Stomach smooth muscle (tissue), 2 donors: ENCODE results near the gene HADHA.
"Not testable (repeated sequence)": the region's sequence is repeated elsewhere in the genome, so short reads cannot be mapped to it uniquely, and the experiment has no call there.

Experiments
- H3K27ac ChIP-seq: one replicate; pipeline ENCODE4 v1.7.0; 2013; ENCODE audit warnings: mild to moderate bottlenecking, low read length, inconsistent platforms
- H3K27me3 ChIP-seq, 2 donors: one replicate each; pipeline ENCODE4 v1.7.0; 2013; ENCODE audit warnings: low read length in 2 of 2; ENCODE audit not compliant: insufficient read depth in 2 of 2, control insufficient read depth in 1 of 2
- H3K36me3 ChIP-seq, 2 donors: one replicate each; pipeline ENCODE4 v1.7.0; 2013; ENCODE audit warnings: low read length in 2 of 2; ENCODE audit not compliant: control insufficient read depth in 2 of 2, insufficient read depth in 2 of 2
- H3K4me1 ChIP-seq: one replicate; pipeline ENCODE4 v1.7.0; 2013; ENCODE audit warnings: low read length; ENCODE audit not compliant: control insufficient read depth, insufficient read depth
- H3K4me3 ChIP-seq, 2 donors: one replicate each; pipeline ENCODE4 v1.7.0; 2013; ENCODE audit warnings: low read length in 2 of 2
- H3K9ac ChIP-seq, 2 donors: one replicate each; pipeline ENCODE4 v1.7.0; 2013; ENCODE audit warnings: low read length in 2 of 2, mild to moderate bottlenecking in 1 of 2
- H3K9me3 ChIP-seq, 2 donors: one replicate each; pipeline ENCODE4 v1.7.0; 2013; ENCODE audit warnings: low read length in 2 of 2; ENCODE audit not compliant: control insufficient read depth in 2 of 2
- donor health status: healthy.
- donor health status: Pancreatic carcinoma.

Gene HADHA

GRCh38 chr2:26273501-26273900, 29.1 kb upstream of the HADHA start:
- Histone ChIP-seq H3K9me3 (no peaks in the 10 kb centered on the region), H3K4me3 (no peak overlapping the region), H3K9ac (peak overlapping the region in 1 of 2 donors; percentile 56), H3K27me3 (no peaks in the 10 kb centered on the region), H3K4me1 (peaks cover 7% of the 10 kb centered on the region), H3K36me3 (peaks cover 15 to 16% of the 10 kb centered on the region in 2 donors), H3K27ac (peak overlapping the region; percentile 69)

DNA sequence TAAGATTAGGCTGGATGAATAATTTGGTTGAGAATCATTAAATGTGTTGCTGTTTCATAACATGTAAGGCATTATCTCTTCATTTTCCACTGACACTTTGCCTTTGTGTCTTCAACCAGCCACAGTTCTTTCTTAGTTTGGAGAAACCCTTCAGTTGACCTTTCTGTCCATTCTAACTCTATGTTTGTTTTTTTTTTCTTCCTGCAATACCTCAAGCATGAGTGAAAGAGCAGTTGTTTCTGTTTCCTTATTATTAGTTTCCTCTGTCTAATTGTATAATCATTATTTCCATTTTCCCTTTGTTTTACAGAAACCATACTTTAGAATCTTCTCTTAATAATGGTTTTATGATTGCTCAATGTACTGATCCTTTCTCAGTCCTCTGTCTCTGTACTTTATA, 25.9 kb upstream of the HADHA start:
- no peak overlapping the region for H3K27ac ChIP-seq
- no peaks in the 10 kb centered on the region for H3K27me3 ChIP-seq
- H3K36me3 ChIP-seq = peaks cover under 1 to 7% of the 10 kb centered on the region in 2 donors
- H3K4me1 ChIP-seq = peaks cover 7% of the 10 kb centered on the region
- no peaks in the 10 kb centered on the region for H3K9me3 ChIP-seq
- no peak overlapping the region for H3K9ac ChIP-seq
- no peak overlapping the region for H3K4me3 ChIP-seq

DNA sequence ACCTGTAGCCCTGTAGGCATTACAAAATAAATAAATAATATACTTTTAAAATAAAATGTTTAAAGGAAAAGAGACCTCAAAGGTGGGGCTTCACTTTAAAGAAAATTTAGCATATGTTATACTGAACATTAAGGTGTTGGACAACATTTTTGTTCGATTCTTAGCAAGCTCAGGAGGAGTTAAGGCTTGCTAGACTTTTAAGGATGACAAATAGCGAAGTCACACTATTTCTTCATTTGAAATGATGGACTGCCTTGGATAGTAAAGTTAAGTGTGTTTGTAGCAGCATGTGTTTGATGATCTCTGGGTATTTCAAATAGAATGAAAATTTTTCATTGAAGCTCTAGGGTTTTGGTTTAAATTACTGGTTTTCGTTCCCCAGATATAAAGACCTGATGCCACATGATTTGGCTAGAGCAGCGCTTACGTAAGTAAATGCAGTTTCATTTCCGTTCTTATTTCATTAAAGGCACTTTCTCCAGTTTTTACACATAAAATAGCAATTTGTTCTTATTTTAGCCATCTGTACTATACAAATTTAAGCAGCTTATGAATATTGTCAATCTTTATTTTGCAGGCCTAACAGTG, 25.2 kb upstream of the HADHA start:
- Histone ChIP-seq H3K27ac (no peak overlapping the region), H3K27me3 (no peaks in the 10 kb centered on the region), H3K36me3 (peaks cover 0 to 4% of the 10 kb centered on the region in 2 donors), H3K4me3 (no peak overlapping the region), H3K9me3 (no peaks in the 10 kb centered on the region), H3K9ac (no peak overlapping the region), H3K4me1 (peaks cover 7% of the 10 kb centered on the region)

DNA sequence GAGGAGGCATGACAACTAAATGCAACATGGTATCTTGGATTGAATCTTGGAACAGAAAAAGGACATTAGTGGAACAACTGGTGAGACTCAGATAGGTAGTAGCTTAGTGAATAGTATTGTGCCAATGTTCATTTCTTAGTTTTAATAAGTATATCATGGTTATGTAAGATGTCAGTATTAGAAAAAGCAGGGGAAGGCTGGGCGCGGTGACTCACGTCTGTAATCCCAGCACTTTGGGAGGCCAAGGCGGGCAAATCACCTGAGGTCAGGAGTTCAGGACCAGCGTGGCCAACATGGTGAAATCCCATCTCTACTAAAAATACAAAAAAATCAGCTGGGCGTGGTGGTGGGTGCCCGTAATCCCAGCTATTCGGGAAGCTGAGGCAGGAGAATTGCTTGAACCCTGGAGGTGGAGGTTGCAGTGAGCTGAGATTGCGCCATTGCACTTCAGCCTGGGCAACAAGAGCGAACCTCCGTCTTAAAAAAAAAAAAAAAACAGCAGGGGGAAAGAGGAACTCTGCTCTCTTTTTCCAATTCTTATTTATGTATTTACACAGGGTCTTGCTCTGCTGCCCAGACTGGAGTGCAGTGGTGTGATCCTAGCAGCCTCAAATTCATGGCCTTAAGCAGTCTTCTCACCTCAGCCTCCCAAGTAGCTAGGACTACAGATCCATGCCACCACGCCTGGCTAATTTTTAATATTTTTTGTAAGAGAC, 24.4 kb upstream of the HADHA start:
- not testable (repeated sequence) for H3K4me3 ChIP-seq, H3K36me3 ChIP-seq, H3K27me3 ChIP-seq, H3K4me1 ChIP-seq, H3K9me3 ChIP-seq, H3K27ac ChIP-seq, H3K9ac ChIP-seq

DNA sequence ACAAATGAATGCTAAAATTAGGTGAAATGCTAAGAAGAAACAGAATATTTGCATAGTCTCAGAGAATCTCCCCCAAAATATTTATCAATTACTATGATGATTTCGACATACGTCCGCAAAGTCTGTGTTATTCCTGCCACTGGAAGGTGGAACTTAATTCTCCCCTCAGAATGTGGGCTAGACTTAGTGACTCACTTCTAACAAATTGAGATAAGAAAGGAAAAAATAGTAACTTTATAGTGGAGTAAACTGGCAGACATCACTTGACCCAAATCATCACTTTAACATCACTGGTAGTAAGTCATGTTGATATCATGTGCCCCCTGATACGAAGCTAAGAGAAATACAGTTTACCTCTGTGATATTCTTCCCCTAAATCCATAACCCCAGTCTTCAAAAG, 23.8 kb upstream of the HADHA start:
- H3K27ac ChIP-seq = no peak overlapping the region

GRCh38 chr2:26258836-26259235, 14.4 kb upstream of the HADHA start:
- peaks cover 15 to 21% of the 10 kb centered on the region in 2 donors for H3K36me3 ChIP-seq
- not testable (repeated sequence) for H3K9ac ChIP-seq, H3K9me3 ChIP-seq, H3K4me1 ChIP-seq, H3K4me3 ChIP-seq, H3K27ac ChIP-seq, H3K27me3 ChIP-seq

More for the DNA sequence above, 23.8 kb upstream of the HADHA start:
- no peak overlapping the region for H3K4me3 ChIP-seq
- H3K4me1 ChIP-seq = no peaks in the 10 kb centered on the region
- peaks cover 5 to 9% of the 10 kb centered on the region in 2 donors for H3K36me3 ChIP-seq
- no peaks in the 10 kb centered on the region for H3K27me3 ChIP-seq
- no peak overlapping the region for H3K9ac ChIP-seq
- H3K9me3 ChIP-seq = no peaks in the 10 kb centered on the region

GRCh38 chr2:26255759-26256384, 11.4 kb upstream of the HADHA start:
- H3K9ac ChIP-seq = no peak overlapping the region
- no peak overlapping the region for H3K4me3 ChIP-seq
- no peaks in the 10 kb centered on the region for H3K27me3 ChIP-seq
- H3K27ac ChIP-seq = no peak overlapping the region
- no peaks in the 10 kb centered on the region for H3K9me3 ChIP-seq
- peaks cover 4% of the 10 kb centered on the region for H3K4me1 ChIP-seq
- peaks cover 9 to 19% of the 10 kb centered on the region in 2 donors for H3K36me3 ChIP-seq

DNA sequence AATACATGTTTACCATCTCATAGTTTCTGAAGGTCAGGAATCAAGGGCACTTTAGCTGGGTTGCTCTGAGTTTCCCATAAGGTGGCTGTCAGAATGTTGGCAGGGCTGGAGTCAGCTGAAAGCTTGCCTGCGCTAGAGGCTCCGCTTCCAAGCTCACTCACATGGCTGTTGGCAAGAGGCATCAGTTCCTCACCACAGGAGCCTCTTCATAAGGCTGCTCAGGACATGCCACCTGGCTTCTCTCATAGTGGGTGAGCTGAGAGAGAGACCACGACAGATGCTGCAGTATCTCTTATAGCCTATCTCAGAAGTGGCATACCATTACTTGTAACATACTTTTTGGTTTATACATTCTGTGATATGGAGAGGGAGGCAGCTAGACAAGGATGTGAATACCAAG, 7.5 kb upstream of the HADHA start:
- Histone ChIP-seq H3K9me3 (no peaks in the 10 kb centered on the region), H3K4me3 (peak overlapping the region; percentile 8 to 10), H3K27ac (peak overlapping the region; percentile 50), H3K27me3 (no peaks in the 10 kb centered on the region), H3K9ac (no peak overlapping the region), H3K36me3 (peaks cover 0 to 5% of the 10 kb centered on the region in 2 donors), H3K4me1 (peaks cover 4% of the 10 kb centered on the region)

DNA sequence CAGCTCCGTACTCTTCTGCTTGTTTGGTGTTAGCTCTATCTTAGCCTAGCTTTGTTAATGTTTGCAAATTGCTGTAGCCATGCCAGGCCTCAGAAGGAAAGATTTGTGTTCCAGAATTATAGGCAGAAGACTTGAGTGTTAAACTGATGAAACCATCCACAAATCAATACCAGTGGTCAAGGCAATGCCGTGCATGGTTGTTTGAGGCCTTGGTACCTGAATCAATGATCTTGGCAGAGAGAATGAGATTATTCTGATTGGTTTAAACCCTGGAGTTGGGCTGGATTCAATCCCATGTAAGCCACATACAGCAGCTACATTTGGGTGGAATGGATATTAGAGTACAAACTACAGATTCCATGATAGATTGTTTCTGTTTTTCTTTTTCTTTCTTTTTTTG, 5.2 kb upstream of the HADHA start:
- Histone ChIP-seq H3K4me1 (peaks cover 4% of the 10 kb centered on the region), H3K27me3 (no peaks in the 10 kb centered on the region), H3K9ac (no peak overlapping the region), H3K27ac (no peak overlapping the region), H3K4me3 (no peak overlapping the region), H3K9me3 (no peaks in the 10 kb centered on the region), H3K36me3 (peaks cover 0 to 2% of the 10 kb centered on the region in 2 donors)

DNA sequence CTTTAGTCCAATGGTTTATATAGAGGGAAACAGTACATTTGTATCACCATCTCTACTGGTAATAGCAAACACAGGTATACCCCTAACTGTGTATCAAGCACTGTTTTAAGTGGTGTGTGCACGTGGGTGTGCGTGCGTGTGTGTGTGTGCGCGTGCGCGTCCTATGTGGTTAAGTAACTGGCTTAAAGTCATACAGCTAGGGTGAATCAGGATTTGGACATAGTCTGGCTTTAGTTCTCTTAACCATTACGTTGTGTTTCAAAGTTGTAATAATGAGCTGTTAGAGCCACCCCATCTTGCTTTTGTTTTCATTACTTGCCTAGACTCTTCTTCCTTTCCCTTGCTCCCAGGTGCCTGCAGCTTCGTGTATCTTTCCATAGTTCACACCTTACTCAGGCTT, 2.4 kb upstream of the HADHA start:
- Histone ChIP-seq H3K4me3 (peak overlapping the region in 1 of 2 donors; percentile 24), H3K9ac (no peak overlapping the region), H3K4me1 (peaks cover 9% of the 10 kb centered on the region), H3K36me3 (no peaks in the 10 kb centered on the region), H3K9me3 (no peaks in the 10 kb centered on the region), H3K27me3 (no peaks in the 10 kb centered on the region), H3K27ac (no peak overlapping the region)

DNA sequence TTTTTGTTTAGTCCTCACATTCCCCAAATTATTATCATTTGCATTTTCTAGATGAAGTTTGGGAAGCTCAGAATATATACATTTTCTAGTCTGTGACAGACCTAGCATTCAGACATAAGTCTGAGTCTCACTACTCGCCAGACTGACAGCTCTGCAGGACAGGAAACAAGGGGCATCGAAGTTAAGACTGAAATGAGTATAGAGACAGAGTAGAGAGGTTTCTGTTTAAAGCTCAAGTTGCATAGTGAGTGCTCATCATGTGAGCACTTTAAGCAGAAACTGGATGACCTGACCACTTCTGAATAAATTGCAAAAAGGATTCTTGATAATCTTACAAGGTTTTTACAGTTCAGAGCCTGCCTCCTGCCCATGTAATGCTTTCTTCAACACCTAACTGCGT, 1.4 kb upstream of the HADHA start:
- Histone ChIP-seq H3K27me3 (no peaks in the 10 kb centered on the region), H3K36me3 (no peaks in the 10 kb centered on the region), H3K4me1 (peaks cover 8% of the 10 kb centered on the region), H3K9me3 (no peaks in the 10 kb centered on the region), H3K27ac (no peak overlapping the region), H3K4me3 (peak overlapping the region; percentile 96 to 99), H3K9ac (peak overlapping the region; percentile 91 to 96)
